GM12875 (cell line): ENCODE data around the gene FUT3.

Experiments
- H3K4me3 ChIP-seq: one replicate; pipeline ENCODE4 v1.5.1; 2011; ENCODE audit warnings: low read depth, low read length, control low read depth
- TF ChIP-seq, protein P1 (sequence below): IDR thresholded peaks from 2 replicates; pipeline ENCODE4 v1.5.1; 2011; ENCODE audit warnings: low read depth, mild to moderate bottlenecking, control low read depth, inconsistent platforms, low read length, moderate library complexity, borderline replicate concordance; ENCODE audit not compliant: insufficient read depth

Gene FUT3

GRCh38 chr19:5851302-5851701 lies at the start of gene FUT3:
Gene FUT3 (minus strand): TSS chr19:5851449.
- TF ChIP-seq, protein P1, sequence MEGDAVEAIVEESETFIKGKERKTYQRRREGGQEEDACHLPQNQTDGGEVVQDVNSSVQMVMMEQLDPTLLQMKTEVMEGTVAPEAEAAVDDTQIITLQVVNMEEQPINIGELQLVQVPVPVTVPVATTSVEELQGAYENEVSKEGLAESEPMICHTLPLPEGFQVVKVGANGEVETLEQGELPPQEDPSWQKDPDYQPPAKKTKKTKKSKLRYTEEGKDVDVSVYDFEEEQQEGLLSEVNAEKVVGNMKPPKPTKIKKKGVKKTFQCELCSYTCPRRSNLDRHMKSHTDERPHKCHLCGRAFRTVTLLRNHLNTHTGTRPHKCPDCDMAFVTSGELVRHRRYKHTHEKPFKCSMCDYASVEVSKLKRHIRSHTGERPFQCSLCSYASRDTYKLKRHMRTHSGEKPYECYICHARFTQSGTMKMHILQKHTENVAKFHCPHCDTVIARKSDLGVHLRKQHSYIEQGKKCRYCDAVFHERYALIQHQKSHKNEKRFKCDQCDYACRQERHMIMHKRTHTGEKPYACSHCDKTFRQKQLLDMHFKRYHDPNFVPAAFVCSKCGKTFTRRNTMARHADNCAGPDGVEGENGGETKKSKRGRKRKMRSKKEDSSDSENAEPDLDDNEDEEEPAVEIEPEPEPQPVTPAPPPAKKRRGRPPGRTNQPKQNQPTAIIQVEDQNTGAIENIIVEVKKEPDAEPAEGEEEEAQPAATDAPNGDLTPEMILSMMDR = no peak
- no peak within 1 kb of the TSS for H3K4me3 ChIP-seq

DNA sequence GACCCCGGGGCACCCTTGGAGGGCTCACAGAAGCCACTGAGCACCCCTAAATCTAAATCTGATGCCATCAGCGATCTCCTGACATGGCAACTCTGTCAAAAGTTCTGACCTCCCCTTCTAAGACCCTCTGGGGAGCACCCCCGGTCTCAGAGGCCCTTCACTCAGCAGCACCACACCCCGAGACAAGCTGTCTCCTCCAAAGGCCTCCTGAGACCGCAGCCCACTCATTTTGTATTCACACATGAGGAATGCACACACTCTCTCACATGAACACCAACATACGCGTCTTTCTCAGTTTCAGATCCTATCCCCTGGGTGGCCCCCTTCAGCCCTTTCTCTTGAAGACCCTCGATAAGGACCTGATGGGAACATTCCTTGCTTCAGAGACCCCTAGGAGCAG lies 49.7 kb upstream of the FUT3 start:
- TF ChIP-seq, protein P1 = no peak
- H3K4me3 ChIP-seq = no peak overlapping the region

GRCh38 chr19:5899728-5900526 lies 48.7 kb upstream of the FUT3 start:
- no peak overlapping the region for H3K4me3 ChIP-seq
- TF ChIP-seq, protein P1 = no peak

DNA sequence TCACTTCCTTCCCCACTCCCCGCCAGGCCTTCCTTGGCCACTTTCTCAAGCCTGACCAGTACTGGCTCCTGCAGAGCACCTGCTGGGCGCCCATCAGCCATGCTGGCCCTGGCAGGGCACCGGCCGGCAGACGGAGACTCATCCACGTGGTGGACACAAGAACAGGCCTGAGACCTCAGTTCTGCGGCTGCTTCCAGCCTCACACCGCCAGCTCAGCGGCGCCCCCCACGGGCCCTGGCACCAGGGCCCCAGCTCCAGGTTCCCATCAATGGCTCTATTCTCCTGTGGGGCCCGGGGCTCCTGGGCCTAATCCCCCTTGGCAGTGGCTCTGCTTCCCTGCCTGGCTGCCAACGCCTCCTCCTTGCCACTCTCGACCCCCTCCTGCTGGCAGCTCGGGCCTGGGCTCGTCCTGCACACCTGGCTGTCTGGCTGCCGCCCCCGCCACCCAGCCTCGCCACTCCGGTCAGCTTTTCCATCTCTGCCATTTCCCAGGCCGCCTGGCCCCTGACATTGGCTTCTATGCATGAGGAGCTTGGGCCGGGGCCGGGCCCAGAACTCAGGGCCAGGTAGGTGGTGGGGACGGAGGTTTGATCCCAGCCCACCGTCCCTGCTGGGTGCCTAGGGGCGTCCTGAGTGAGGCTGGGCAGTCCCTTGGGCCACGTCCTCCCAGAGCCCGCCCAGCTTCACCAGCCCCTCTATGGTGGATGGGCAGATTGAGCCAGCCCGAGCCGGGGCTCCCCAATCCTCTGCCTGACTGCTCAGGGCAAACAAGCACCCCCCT lies 46.1 kb upstream of the FUT3 start:
- H3K4me3 ChIP-seq = no peak overlapping the region
- TF ChIP-seq, protein P1 = peak; percentile 11; the same call in 1 of the 2 replicates

GRCh38 chr19:5896365-5897076 lies 45.3 kb upstream of the FUT3 start:
- H3K4me3 ChIP-seq = no peak overlapping the region
- TF ChIP-seq, protein P1 = no peak

- no peak overlapping the region for H3K4me3 ChIP-seq
- TF ChIP-seq, protein P1 = no peak
Measured at GRCh38 chr19:5895890-5896289, 44.6 kb upstream of the FUT3 start.
